OCI-LY3 (cell line): ENCODE data around the gene KATNAL1.

Experiments
- CTCF ChIP-seq: fragments of 200-600, 300-600 bp; sonication (generic); IDR thresholded peaks from 2 replicates; pipeline ENCODE4 v1.5.1; 2014; ENCODE audit warnings: antibody characterized with exemption, low read length, low read depth
- EZH2phosphoT487 ChIP-seq: fragments of 200-600 bp; shearing (Covaris generic); IDR thresholded peaks from 2 replicates; pipeline ENCODE4 v1.6.1; 2018; ENCODE audit warnings: antibody characterized with exemption, mixed run types, low read depth

- TF ChIP-seq CTCF (no peak), EZH2phosphoT487 (no peak)
Observed at GRCh38 chr13:30346789-30347167, 39.4 kb upstream of the KATNAL1 start.
